Testis (tissue), 2 donors: Measurements from ENCODE around the gene DNMBP.

Experiments
- POLR2A ChIP-seq: fragments of 450-650 bp; IDR thresholded peaks from one replicate; pipeline ENCODE4 v1.6.1; 2017; ENCODE audit warnings: antibody characterized with exemption, mild to moderate bottlenecking, moderate library complexity
- TF ChIP-seq, protein P1 (sequence below), 3 experiments: fragments of 450-650 bp in 2 of 3; fragments of 200-600 bp in 1 of 3; sonication (generic) in 1 of 3; IDR thresholded peaks; one replicate each; pipeline ENCODE4 v1.5.1; 2016 to 2019; ENCODE audit warnings: antibody characterized with exemption in 3 of 3, mild to moderate bottlenecking in 2 of 3, moderate library complexity in 1 of 3

DNA sequence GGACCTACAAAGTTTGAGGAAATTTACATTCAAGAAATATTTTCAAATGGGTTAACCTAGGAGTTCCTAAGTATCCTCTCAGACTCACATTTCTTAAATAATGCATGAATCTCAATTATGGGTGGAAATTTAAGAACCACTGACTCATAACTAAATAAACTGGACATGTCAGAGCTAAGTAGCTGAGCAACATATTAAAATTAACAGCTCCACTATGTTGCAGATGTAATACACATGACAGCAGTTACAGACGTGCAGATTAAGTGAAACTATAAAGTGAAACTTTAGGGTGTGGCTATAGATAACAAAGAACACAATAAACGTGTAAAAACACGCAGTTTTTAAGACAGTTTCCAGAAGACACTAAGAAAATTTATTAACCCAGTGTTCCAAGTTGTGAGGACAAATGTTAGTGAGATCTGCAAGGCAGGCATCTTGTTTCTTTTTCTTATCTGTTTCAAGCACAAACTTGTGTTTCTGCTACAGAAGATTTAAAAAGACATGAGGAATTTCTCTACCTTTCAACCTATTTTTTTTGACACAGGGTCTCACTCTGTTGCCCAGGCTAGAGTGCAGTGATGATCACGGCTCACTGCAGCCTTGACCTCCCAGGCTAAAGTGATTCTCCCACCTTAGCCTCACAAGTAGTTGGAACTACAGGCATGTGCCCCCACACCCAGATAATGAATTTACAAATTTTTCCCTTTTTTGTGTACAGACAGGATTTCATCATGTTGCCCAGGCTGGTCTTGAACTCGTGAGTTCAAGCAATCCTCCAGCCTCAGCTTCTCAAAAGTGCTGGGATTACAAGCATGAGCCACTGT is 25.3 kb downstream of the DNMBP start:
- TF ChIP-seq, protein P1, sequence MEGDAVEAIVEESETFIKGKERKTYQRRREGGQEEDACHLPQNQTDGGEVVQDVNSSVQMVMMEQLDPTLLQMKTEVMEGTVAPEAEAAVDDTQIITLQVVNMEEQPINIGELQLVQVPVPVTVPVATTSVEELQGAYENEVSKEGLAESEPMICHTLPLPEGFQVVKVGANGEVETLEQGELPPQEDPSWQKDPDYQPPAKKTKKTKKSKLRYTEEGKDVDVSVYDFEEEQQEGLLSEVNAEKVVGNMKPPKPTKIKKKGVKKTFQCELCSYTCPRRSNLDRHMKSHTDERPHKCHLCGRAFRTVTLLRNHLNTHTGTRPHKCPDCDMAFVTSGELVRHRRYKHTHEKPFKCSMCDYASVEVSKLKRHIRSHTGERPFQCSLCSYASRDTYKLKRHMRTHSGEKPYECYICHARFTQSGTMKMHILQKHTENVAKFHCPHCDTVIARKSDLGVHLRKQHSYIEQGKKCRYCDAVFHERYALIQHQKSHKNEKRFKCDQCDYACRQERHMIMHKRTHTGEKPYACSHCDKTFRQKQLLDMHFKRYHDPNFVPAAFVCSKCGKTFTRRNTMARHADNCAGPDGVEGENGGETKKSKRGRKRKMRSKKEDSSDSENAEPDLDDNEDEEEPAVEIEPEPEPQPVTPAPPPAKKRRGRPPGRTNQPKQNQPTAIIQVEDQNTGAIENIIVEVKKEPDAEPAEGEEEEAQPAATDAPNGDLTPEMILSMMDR (IDR thresholded peaks at IDR 0.05), result no peak
- no peak for TF ChIP-seq POLR2A
